ENCODE measurements around the gene FLOT1. TPM values are rescaled to one million over a fixed set of nuclear protein-coding genes. Genes with fewer than 3 reads are reported as not detected.
A peak's percentile ranks its signal among the peaks of the same experiment; 100 is the strongest.

The FLOT1 gene
- total and polyA plus RNA-seq, 2 of the 13 experiments (the other 11 are each of a cell fraction or from before 2014, with no cell fraction given) = 82.3 to 130 TPM

- TF ChIP-seq MYPOP (CRISPR knock-in tag; IDR thresholded peaks at IDR 0.05) (peak; percentile 67; the same call in 1 of the 2 replicates), U2AF1 (optimal IDR thresholded peaks at IDR 0.05; ENCODE audit: low read depth, low read length) (peak; percentile 65), ZNF616 (CRISPR knock-in tag; IDR thresholded peaks at IDR 0.05; ENCODE audit: low read depth) (0 out of 2 replicates have a peak, but pooled peaks have one; percentile 5), ZNF724P (CRISPR knock-in tag; IDR thresholded peaks at IDR 0.05; ENCODE audit: borderline replicate concordance) (0 out of 2 replicates have a peak, but pooled peaks have one; percentile 33), ZNF142 (CRISPR knock-in tag; IDR thresholded peaks at IDR 0.05) (no peak), MAFF (IDR thresholded peaks at IDR 0.05; ENCODE audit: low read depth, low read length) (no peak), KLF13 (CRISPR knock-in tag; IDR thresholded peaks at IDR 0.05) (no peak), SKIL (CRISPR knock-in tag; IDR thresholded peaks at IDR 0.05; ENCODE audit: borderline replicate concordance) (peak; percentile 84), NFIB (CRISPR knock-in tag; IDR thresholded peaks at IDR 0.05; ENCODE audit: borderline replicate concordance) (no peak), SIX1 (CRISPR knock-in tag; IDR thresholded peaks at IDR 0.05; ENCODE audit: borderline replicate concordance) (peak; percentile 38; the same call in 1 of the 2 replicates), ATRX (CRISPR knock-in tag; IDR thresholded peaks at IDR 0.05; ENCODE audit: borderline replicate concordance) (no peak), SRSF4 (IDR thresholded peaks at IDR 0.05; ENCODE audit: low read depth, low read length, poor library complexity, severe bottlenecking) (no peak), ISX (CRISPR knock-in tag; conservative IDR thresholded peaks at IDR 0.05) (no peak), MATR3 (CRISPR knock-in tag; IDR thresholded peaks at IDR 0.05) (no peak), PITX1 (CRISPR knock-in tag; IDR thresholded peaks at IDR 0.05) (peak; percentile 96), ZBTB21 (CRISPR knock-in tag; IDR thresholded peaks at IDR 0.05) (no peak), ZNF263 (CRISPR knock-in tag; IDR thresholded peaks at IDR 0.05) (peak; percentile 80), SRSF1 (optimal IDR thresholded peaks at IDR 0.05; ENCODE audit: low read depth, low read length) (peak; percentile 61), ZNF549 (CRISPR knock-in tag; IDR thresholded peaks at IDR 0.05) (no peak), ZNF597 (CRISPR knock-in tag; IDR thresholded peaks at IDR 0.05) (no peak)
These were observed 26.8 kb upstream of the FLOT1 start (continued) for GRCh38 chr6:30769088-30769852.
